ENCODE data around the gene HK1.

DNA sequence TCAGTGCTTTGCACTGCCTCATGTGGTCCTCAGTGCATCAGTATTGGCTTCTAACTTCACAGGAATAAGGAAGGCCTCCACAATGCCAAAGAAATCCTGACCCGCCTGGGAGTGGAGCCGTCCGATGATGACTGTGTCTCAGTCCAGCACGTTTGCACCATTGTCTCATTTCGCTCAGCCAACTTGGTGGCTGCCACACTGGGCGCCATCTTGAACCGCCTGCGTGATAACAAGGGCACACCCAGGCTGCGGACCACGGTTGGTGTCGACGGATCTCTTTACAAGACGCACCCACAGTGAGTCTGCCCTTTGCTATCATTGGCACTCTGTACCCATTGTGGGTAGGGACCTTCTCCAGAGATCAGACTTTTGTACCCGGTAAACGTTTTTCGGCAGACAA, 101.5 kb downstream of the HK1 start:
- TF ChIP-seq, protein P1, sequence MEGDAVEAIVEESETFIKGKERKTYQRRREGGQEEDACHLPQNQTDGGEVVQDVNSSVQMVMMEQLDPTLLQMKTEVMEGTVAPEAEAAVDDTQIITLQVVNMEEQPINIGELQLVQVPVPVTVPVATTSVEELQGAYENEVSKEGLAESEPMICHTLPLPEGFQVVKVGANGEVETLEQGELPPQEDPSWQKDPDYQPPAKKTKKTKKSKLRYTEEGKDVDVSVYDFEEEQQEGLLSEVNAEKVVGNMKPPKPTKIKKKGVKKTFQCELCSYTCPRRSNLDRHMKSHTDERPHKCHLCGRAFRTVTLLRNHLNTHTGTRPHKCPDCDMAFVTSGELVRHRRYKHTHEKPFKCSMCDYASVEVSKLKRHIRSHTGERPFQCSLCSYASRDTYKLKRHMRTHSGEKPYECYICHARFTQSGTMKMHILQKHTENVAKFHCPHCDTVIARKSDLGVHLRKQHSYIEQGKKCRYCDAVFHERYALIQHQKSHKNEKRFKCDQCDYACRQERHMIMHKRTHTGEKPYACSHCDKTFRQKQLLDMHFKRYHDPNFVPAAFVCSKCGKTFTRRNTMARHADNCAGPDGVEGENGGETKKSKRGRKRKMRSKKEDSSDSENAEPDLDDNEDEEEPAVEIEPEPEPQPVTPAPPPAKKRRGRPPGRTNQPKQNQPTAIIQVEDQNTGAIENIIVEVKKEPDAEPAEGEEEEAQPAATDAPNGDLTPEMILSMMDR (IDR thresholded peaks at IDR 0.05; ENCODE audit: borderline replicate concordance, extremely low read depth, low read length, poor library complexity, severe bottlenecking) = no peak
- TF ChIP-seq EZH2 (IDR thresholded peaks at IDR 0.05; ENCODE audit: borderline replicate concordance, low read depth, low read length, severe bottlenecking) = no peak
